Loucy (cell line): Measurements from ENCODE around the gene FAF1.

Source experiments
- CTCF ChIP-seq: fragments of 200-600 bp; sonication (generic); conservative IDR thresholded peaks from 2 replicates; pipeline ENCODE4 v1.5.1; 2014; ENCODE audit warnings: mild to moderate bottlenecking, antibody characterized with exemption, low read length
- EZH2phosphoT487 ChIP-seq: fragments of 200-600 bp; IDR thresholded peaks from 2 replicates; pipeline ENCODE4 v1.6.1; 2018; ENCODE audit warnings: antibody characterized with exemption, mild to moderate bottlenecking, moderate library complexity, borderline replicate concordance

DNA sequence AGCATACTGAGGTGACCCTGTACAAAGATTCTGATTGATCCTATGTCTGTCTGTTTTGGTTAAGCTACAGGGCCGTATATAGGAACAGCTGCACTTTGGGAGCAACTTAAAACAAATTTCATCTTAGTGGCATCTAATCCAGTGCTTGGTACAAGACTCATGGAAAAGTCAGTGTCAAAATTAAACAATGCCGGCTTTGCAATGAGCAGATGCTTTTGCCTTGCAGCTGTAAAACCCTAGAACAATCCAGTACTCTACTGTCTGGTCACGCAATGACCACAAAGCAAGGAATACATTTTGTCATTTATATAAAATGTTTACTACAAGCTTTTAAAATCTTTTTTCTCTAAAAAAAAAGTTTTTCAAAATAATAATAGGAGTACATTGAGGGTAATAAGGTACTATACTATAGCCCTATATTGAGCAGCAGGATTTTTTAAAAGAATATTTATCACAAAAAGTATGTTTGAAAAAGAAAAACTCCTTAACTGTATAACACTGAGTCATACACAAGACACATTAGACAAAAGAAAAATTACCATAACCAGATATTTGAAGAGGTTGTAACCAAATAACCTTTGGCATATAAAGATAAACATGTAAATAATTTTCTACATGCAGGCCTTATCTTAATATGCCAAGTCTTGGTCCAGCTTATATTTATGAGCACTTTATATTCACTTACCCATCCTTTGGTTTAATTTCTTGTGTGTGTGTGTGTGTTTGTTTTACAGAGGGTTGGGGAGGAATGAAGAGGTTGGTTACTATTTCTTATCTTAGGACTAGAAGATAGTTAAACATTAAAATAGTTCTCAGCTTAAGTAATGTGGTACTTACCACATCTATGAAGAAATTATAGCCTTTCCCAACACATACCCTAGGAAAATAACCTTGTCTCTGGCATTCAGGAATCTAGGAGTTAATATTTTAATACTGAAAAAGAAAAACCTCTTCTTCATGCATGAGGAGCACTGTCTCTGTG is 262.3 kb downstream of the FAF1 start:
- TF ChIP-seq CTCF (no peak), EZH2phosphoT487 (no peak)
